HepG2 (cell line): ENCODE results near the gene CAPN11. TPM values are rescaled to one million over a fixed set of nuclear protein-coding genes. Genes with fewer than 3 reads are reported as not detected.

ENCODE experiments used
- BATF2 ChIP-seq: sonication (generic); formaldehyde crosslinking; IDR thresholded peaks from 2 replicates; pipeline ENCODE4 v1.8.0; 2022; ENCODE audit warnings: mild to moderate bottlenecking, missing genetic modification reagents, moderate library complexity
- BRCA1 ChIP-seq: sonication (generic); formaldehyde crosslinking; IDR thresholded peaks from 2 replicates; pipeline ENCODE4 v1.4.0; 2020; ENCODE audit warnings: missing genetic modification reagents
- ELF4 ChIP-seq: sonication (generic); formaldehyde crosslinking; IDR thresholded peaks from 2 replicates; pipeline ENCODE4 v1.5.0; 2020; ENCODE audit warnings: missing genetic modification reagents, mild to moderate bottlenecking, moderate library complexity, borderline replicate concordance
- FOXA3 ChIP-seq: IDR thresholded peaks from 2 replicates; pipeline ENCODE4 v1.6.1; 2016; ENCODE audit warnings: missing genetic modification reagents, missing compliant biosample characterization
- GLMP ChIP-seq: sonication (generic); formaldehyde crosslinking; IDR thresholded peaks from 2 replicates; pipeline ENCODE4 v1.9.0; 2021; ENCODE audit warnings: missing genetic modification reagents, mild to moderate bottlenecking, borderline replicate concordance
- HNRNPK ChIP-seq: fragments of 200-400 bp; formaldehyde crosslinking; IDR thresholded peaks from 2 replicates; pipeline ENCODE4 v1.6.1; 2018; ENCODE audit warnings: low read length, low read depth, moderate library complexity, mild to moderate bottlenecking; ENCODE audit not compliant: poor library complexity, severe bottlenecking
- ISX ChIP-seq: sonication (generic); formaldehyde crosslinking; conservative IDR thresholded peaks from 2 replicates; pipeline ENCODE4 v1.5.0; 2020; ENCODE audit warnings: missing genetic modification reagents
- KMT2B ChIP-seq: IDR thresholded peaks from 2 replicates; pipeline ENCODE4 v1.6.1; 2016; ENCODE audit warnings: missing genetic modification reagents, missing compliant biosample characterization
- RAD51 ChIP-seq: fragments of 450-650 bp; IDR thresholded peaks from 2 replicates; pipeline ENCODE4 v1.6.1; 2016; ENCODE audit warnings: borderline replicate concordance
- REPIN1 ChIP-seq: sonication (generic); formaldehyde crosslinking; IDR thresholded peaks from 2 replicates; pipeline ENCODE4 v1.8.0; 2022; ENCODE audit warnings: missing genetic modification reagents, low read depth, mild to moderate bottlenecking, borderline replicate concordance
- SALL2 ChIP-seq: sonication (generic); formaldehyde crosslinking; IDR thresholded peaks from 2 replicates; pipeline ENCODE4 v1.8.1; 2023; ENCODE audit warnings: mild to moderate bottlenecking, missing genetic modification reagents, inconsistent platforms
- SOX13 ChIP-seq, 3 experiments: fragments of 450-650 bp in 1 of 3; sonication (generic) in 1 of 3; formaldehyde crosslinking in 1 of 3; IDR thresholded peaks in 2 of 3; conservative IDR thresholded peaks in 1 of 3; 2 replicates each; pipeline versions ENCODE4 v1.5.0 to v1.6.1; 2016 to 2020; ENCODE audit warnings: antibody characterized with exemption in 1 of 3, mild to moderate bottlenecking in 1 of 3, missing compliant biosample characterization in 1 of 3, missing genetic modification reagents in 1 of 3, moderate library complexity in 1 of 3
- THAP11 ChIP-seq: IDR thresholded peaks from 2 replicates; pipeline ENCODE4 v1.6.1; 2016; ENCODE audit warnings: missing biosample characterization, missing genetic modification reagents
- THYN1 ChIP-seq: sonication (generic); formaldehyde crosslinking; IDR thresholded peaks from 2 replicates; pipeline ENCODE4 v1.8.1; 2023; ENCODE audit warnings: low read depth, mild to moderate bottlenecking, moderate library complexity, missing genetic modification reagents, borderline replicate concordance
- ZBTB3 ChIP-seq: sonication (generic); formaldehyde crosslinking; IDR thresholded peaks from 2 replicates; pipeline ENCODE4 v1.4.0; 2020; ENCODE audit warnings: low read depth, mild to moderate bottlenecking, moderate library complexity, missing genetic modification reagents, borderline replicate concordance
- ZFYVE20 ChIP-seq: sonication (generic); formaldehyde crosslinking; IDR thresholded peaks from 2 replicates; pipeline ENCODE4 v1.8.0; 2023; ENCODE audit warnings: low read depth, mild to moderate bottlenecking, moderate library complexity, missing genetic modification reagents, borderline replicate concordance
- ZMYM4 ChIP-seq: sonication (generic); formaldehyde crosslinking; IDR thresholded peaks from 2 replicates; pipeline ENCODE4 v1.8.1; 2023; ENCODE audit warnings: mild to moderate bottlenecking, missing genetic modification reagents
- ZNF317 ChIP-seq: sonication (generic); formaldehyde crosslinking; IDR thresholded peaks from 2 replicates; pipeline ENCODE4 v1.5.0; 2020; ENCODE audit warnings: mild to moderate bottlenecking, missing genetic modification reagents
- ZNF510 ChIP-seq: sonication (generic); formaldehyde crosslinking; IDR thresholded peaks from 2 replicates; pipeline ENCODE4 v1.4.0; 2020; ENCODE audit warnings: low read depth, mild to moderate bottlenecking, missing genetic modification reagents
- ZNF552 ChIP-seq: sonication (generic); formaldehyde crosslinking; IDR thresholded peaks from 2 replicates; pipeline ENCODE4 v1.9.0; 2022; ENCODE audit warnings: missing genetic modification reagents, mild to moderate bottlenecking, borderline replicate concordance
- ZNF598 ChIP-seq: sonication (generic); formaldehyde crosslinking; IDR thresholded peaks from 2 replicates; pipeline ENCODE4 v1.5.1; 2020; ENCODE audit warnings: mild to moderate bottlenecking, missing genetic modification reagents, borderline replicate concordance
- ZNF788 ChIP-seq: sonication (generic); formaldehyde crosslinking; IDR thresholded peaks from 2 replicates; pipeline ENCODE4 v1.5.0; 2020; ENCODE audit warnings: mild to moderate bottlenecking, missing genetic modification reagents, borderline replicate concordance
- ZNF891 ChIP-seq: sonication (generic); formaldehyde crosslinking; IDR thresholded peaks from 2 replicates; pipeline ENCODE4 v1.5.0; 2020; ENCODE audit warnings: mild to moderate bottlenecking, missing genetic modification reagents
- ZSCAN25 ChIP-seq: sonication (generic); formaldehyde crosslinking; IDR thresholded peaks from 2 replicates; pipeline ENCODE4 v1.8.0; 2022; ENCODE audit warnings: mild to moderate bottlenecking, missing genetic modification reagents
- polyA plus RNA-seq, 8 experiments: library from polyadenylated mRNA; depleted of rRNA in 3 of 8; stranded (reverse) in 7 of 8; unstranded in 1 of 8; fragments of >200 nt; fragmentation: Illumina TruSeq in 4 of 8; extraction: Trizol in 4 of 8; gene quantifications; 2 replicates each; pipeline versions ENCODE4 v1.2.1 to v1.2.3, GENCODE V29; 2011 to 2016; ENCODE audit warnings: low read depth in 4 of 8, missing spikeins in 1 of 8, mixed read lengths in 1 of 8; ENCODE audit not compliant: insufficient read depth in 1 of 8
- total RNA-seq, 5 experiments: library from RNA; depleted of rRNA; stranded (reverse); fragments of >200 nt; fragmentation: Illumina TruSeq; extraction: Trizol; gene quantifications; 2 replicates each; pipeline ENCODE4 v1.2.3, GENCODE V29; 2016; ENCODE audit warnings: low read depth in 1 of 5
- TF ChIP-seq, protein P1 (sequence below): fragments of 450-650 bp; IDR thresholded peaks from 2 replicates; pipeline ENCODE4 v1.6.1; 2017; ENCODE audit warnings: mild to moderate bottlenecking

CAPN11 gene
- total and polyA plus RNA-seq, 2 of the 13 experiments (the other 11 are each of a cell fraction or from before 2014, with no cell fraction given) = 0.07 to 0.11 TPM

GRCh38 chr6:44128020-44128917, 30.4 kb upstream of the CAPN11 start (continued):
- TF ChIP-seq BATF2 (CRISPR knock-in tag) (peak; percentile 59; the same call in 1 of the 2 replicates), ZNF552 (CRISPR knock-in tag) (0 out of 2 replicates have a peak, but pooled peaks have one; percentile 27), ZNF598 (CRISPR knock-in tag) (0 out of 2 replicates have a peak, but pooled peaks have one; percentile 61), ISX (CRISPR knock-in tag) (no peak), ZSCAN25 (CRISPR knock-in tag) (no peak), HNRNPK (no peak), ZBTB3 (CRISPR knock-in tag) (no peak), ZFYVE20 (CRISPR knock-in tag) (no peak), SOX13 (IDR thresholded peaks at IDR 0.05) (no peak), SOX13 (CRISPR knock-in tag; conservative IDR thresholded peaks at IDR 0.05 in 1 of 2, IDR thresholded peaks at IDR 0.05 in 1 of 2) (no peak), ELF4 (CRISPR knock-in tag) (no peak), ZNF510 (no peak), THAP11 (no peak), ZNF317 (CRISPR knock-in tag) (no peak), THYN1 (CRISPR knock-in tag) (no peak), GLMP (CRISPR knock-in tag) (no peak), BRCA1 (CRISPR knock-in tag) (no peak), RAD51 (no peak), ZMYM4 (CRISPR knock-in tag) (no peak), FOXA3 (CRISPR knock-in tag) (no peak), KMT2B (CRISPR knock-in tag) (no peak), ZNF788 (CRISPR knock-in tag) (peak; percentile 58; the same call in 1 of the 2 replicates), ZNF891 (peak; percentile 83), SALL2 (CRISPR knock-in tag) (peak; percentile 68; the same call in 1 of the 2 replicates), REPIN1 (CRISPR knock-in tag) (no peak)
- TF ChIP-seq, protein P1, sequence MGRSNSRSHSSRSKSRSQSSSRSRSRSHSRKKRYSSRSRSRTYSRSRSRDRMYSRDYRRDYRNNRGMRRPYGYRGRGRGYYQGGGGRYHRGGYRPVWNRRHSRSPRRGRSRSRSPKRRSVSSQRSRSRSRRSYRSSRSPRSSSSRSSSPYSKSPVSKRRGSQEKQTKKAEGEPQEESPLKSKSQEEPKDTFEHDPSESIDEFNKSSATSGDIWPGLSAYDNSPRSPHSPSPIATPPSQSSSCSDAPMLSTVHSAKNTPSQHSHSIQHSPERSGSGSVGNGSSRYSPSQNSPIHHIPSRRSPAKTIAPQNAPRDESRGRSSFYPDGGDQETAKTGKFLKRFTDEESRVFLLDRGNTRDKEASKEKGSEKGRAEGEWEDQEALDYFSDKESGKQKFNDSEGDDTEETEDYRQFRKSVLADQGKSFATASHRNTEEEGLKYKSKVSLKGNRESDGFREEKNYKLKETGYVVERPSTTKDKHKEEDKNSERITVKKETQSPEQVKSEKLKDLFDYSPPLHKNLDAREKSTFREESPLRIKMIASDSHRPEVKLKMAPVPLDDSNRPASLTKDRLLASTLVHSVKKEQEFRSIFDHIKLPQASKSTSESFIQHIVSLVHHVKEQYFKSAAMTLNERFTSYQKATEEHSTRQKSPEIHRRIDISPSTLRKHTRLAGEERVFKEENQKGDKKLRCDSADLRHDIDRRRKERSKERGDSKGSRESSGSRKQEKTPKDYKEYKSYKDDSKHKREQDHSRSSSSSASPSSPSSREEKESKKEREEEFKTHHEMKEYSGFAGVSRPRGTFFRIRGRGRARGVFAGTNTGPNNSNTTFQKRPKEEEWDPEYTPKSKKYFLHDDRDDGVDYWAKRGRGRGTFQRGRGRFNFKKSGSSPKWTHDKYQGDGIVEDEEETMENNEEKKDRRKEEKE = no peak
